Measurements from ENCODE around the gene HMGXB4. TPM values are rescaled to one million over a fixed set of nuclear protein-coding genes. Genes with fewer than 3 reads are reported as not detected.

Gene HMGXB4
- total and polyA plus RNA-seq, 9 of the 15 experiments (the other 6 are each of a cell fraction or from before 2014, with no cell fraction given), result 9.9 to 31.4 (median 24.8) TPM

DNA sequence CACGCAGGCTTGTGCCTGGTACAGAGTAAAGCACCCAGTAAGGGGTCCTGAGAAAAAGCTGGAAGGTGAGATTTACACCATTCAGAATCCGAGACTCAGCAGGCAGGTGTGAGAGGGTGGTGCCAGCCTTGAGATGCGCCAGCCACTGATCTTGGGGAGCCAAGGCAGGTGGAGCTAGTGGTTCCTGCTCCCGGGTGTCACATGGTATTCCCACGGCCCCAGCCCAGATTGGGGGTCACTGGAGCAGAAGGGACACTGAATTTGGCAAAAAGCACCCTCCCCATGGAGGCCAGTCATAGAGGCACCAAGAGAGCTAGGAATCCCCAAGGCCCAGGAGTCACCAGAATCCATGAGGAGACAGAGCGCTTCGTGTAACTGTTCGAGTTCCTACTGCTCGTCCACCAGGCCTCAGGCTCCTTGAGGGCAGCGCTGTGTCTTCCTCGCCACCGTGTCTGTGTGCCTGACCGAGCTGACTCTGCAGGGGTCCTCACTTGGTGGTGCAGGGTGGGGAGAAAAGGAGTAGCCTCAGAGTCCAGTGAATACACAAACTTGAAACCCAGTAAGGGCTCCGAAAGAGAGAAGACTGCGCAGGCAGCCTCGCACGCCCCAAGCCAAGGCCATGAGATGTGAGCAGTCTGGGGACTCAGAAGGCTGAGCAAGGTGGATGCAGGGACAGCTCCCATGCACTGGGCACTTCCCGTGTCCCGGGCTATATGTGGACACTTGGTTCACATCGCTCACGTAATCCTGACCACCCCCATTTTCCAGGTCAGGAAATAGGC, 70.6 kb downstream of the HMGXB4 start:
- FAIRE-seq (no peak), DNase-seq (ENCODE audit: extremely low read depth in 1 of 4, low spot score in 3 of 4) (no peak), ATAC-seq (no peak)
- Histone ChIP-seq H3K9me3 (replicated peaks; ENCODE audit: control insufficient read depth, insufficient read depth, low read depth, low read length) (no peaks in the 10 kb centered on the region), H3K27ac (ENCODE audit: extremely low read depth, low read depth, low read length) (no peak overlapping the region), H3K4me1 (replicated peaks in 1 of 2; ENCODE audit: control insufficient read depth in 2 of 2, insufficient read depth in 2 of 2, low read length in 2 of 2) (no peaks in the 10 kb centered on the region), H3K4me2 (ENCODE audit: insufficient read depth, low read length) (no peak overlapping the region), H3K4me3 (no peak overlapping the region), H3K27me3 (ENCODE audit: control insufficient read depth in 2 of 2, insufficient read depth in 2 of 2, low read length in 2 of 2) (no peaks in the 10 kb centered on the region), H3K9me1 (ENCODE audit: control insufficient read depth, insufficient read depth, low read length) (no peaks in the 10 kb centered on the region), H3K36me3 (ENCODE audit: control insufficient read depth, insufficient read depth, low read length) (peaks cover 29% of the 10 kb centered on the region; the same call in 1 of the 3 replicates), H4K20me1 (replicated peaks; ENCODE audit: control insufficient read depth, insufficient read depth, low read length) (no peaks in the 10 kb centered on the region), H3K79me2 (ENCODE audit: control insufficient read depth, insufficient read depth, low read length) (no peaks in the 10 kb centered on the region), H2AFZ (ENCODE audit: low read depth, low read length) (no peak overlapping the region), H3K9ac (ENCODE audit: insufficient read depth in 1 of 2, low read depth in 2 of 2, low read length in 2 of 2) (no peak overlapping the region)
- no TSS peak for BruUV-seq (replicated peaks)
- POLR2A ChIA-PET, result interaction anchor here (0.7 to 1.2 kb wide), 5 partner anchors 11 to 1451 kb away, joined by 3 read pairs; partner anchors contain the start of gene TOM1
- CTCF ChIA-PET (ENCODE audit: low intra/inter-chr PET ratio), result no interaction called here
- TF ChIP-seq ZNF639 (CRISPR knock-in tag; conservative IDR thresholded peaks at IDR 0.05 in 1 of 2, IDR thresholded peaks at IDR 0.05 in 1 of 2) (no peak), ADNP (tag; IDR thresholded peaks at IDR 0.05) (no peak), ELF4 (CRISPR knock-in tag; IDR thresholded peaks at IDR 0.05) (no peak), XRCC4 (IDR thresholded peaks at IDR 0.05; ENCODE audit: extremely low read depth, insufficient read depth, insufficient read length) (no peak), CBX2 (IDR thresholded peaks at IDR 0.05; ENCODE audit: insufficient read depth, low read length, poor library complexity, severe bottlenecking) (no peak), TFAM (CRISPR knock-in tag; conservative IDR thresholded peaks at IDR 0.05) (no peak)
- TF ChIP-seq, protein P1, sequence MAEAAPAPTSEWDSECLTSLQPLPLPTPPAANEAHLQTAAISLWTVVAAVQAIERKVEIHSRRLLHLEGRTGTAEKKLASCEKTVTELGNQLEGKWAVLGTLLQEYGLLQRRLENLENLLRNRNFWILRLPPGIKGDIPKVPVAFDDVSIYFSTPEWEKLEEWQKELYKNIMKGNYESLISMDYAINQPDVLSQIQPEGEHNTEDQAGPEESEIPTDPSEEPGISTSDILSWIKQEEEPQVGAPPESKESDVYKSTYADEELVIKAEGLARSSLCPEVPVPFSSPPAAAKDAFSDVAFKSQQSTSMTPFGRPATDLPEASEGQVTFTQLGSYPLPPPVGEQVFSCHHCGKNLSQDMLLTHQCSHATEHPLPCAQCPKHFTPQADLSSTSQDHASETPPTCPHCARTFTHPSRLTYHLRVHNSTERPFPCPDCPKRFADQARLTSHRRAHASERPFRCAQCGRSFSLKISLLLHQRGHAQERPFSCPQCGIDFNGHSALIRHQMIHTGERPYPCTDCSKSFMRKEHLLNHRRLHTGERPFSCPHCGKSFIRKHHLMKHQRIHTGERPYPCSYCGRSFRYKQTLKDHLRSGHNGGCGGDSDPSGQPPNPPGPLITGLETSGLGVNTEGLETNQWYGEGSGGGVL (CRISPR knock-in tag; IDR thresholded peaks at IDR 0.05), result no peak
- in situ Hi-C loops (cut with MboI), result no loop called here
- intact Hi-C loops (cut with micrococcal nuclease), result no loop called here
- WGBS (ENCODE audit: insufficient coverage, low coverage, missing lambda C conversion rate), result 83% methylated on average over 19 of the region's 21 CpGs
